GM12891 (cell line): ENCODE results near the gene CNN2.

Experiments used
- POLR2A ChIP-seq: IDR thresholded peaks from 2 replicates; pipeline ENCODE4 v1.6.1; 2011; ENCODE audit warnings: low read depth, low read length, control low read depth
- POLR2AphosphoS5 ChIP-seq: IDR thresholded peaks from 2 replicates; pipeline ENCODE4 v1.6.1; 2011; ENCODE audit warnings: low read depth, low read length, control low read depth
- POU2F2 ChIP-seq: IDR thresholded peaks from 2 replicates; pipeline ENCODE4 v1.6.1; 2011; ENCODE audit warnings: low read depth, mild to moderate bottlenecking, control low read depth, low read length, moderate library complexity

GRCh38 chr19:1073956-1074517 is 47.6 kb downstream of the CNN2 start:
- TF ChIP-seq POLR2A (no peak), POU2F2 (no peak), POLR2AphosphoS5 (no peak)
